K562 (cell line): ENCODE data around the gene HMBS. TPM values are rescaled to one million over a fixed set of nuclear protein-coding genes. Genes with fewer than 3 reads are reported as not detected.

Experiments
- C11orf30 ChIP-seq: fragments of 450-650 bp; IDR thresholded peaks from 2 replicates; pipeline ENCODE4 v1.6.1; 2016; ENCODE audit warnings: low read depth, mild to moderate bottlenecking
- ESRRA ChIP-seq: fragments of 450-650 bp; IDR thresholded peaks from 2 replicates; pipeline ENCODE4 v1.6.1; 2014; ENCODE audit warnings: low read depth, mild to moderate bottlenecking, moderate library complexity, borderline replicate concordance
- KLF6 ChIP-seq: fragments of 250-450 bp; sonication (Bioruptor Pico); IDR thresholded peaks from 2 replicates; pipeline ENCODE4 v1.4.0; 2020; ENCODE audit warnings: mild to moderate bottlenecking, moderate library complexity, borderline replicate concordance
- MAFK ChIP-seq: IDR thresholded peaks from 2 replicates; pipeline ENCODE4 v1.6.1; 2011; ENCODE audit warnings: low read length, improper control_type of control experiment
- MCM5 ChIP-seq: fragments of 450-650 bp; IDR thresholded peaks from 2 replicates; pipeline ENCODE4 v1.6.1; 2016; ENCODE audit warnings: low read depth
- PHF8 ChIP-seq: fragments of 200-600 bp; sonication (generic); IDR thresholded peaks from 2 replicates; pipeline ENCODE4 v1.6.1; 2012; ENCODE audit warnings: mixed run types, mild to moderate bottlenecking, inconsistent platforms, low read length, moderate library complexity, borderline replicate concordance
- SIN3B ChIP-seq: fragments of 450-650 bp; IDR thresholded peaks from 2 replicates; pipeline ENCODE4 v1.6.1; 2017; ENCODE audit warnings: low read depth, mild to moderate bottlenecking, moderate library complexity
- U2AF1 ChIP-seq: fragments of 200-400 bp; formaldehyde crosslinking; optimal IDR thresholded peaks from 2 replicates; pipeline ENCODE3; 2017; ENCODE audit warnings: mild to moderate bottlenecking, low read depth, low read length, moderate library complexity
- ZNF143 ChIP-seq: sonication (generic); formaldehyde crosslinking; IDR thresholded peaks from 2 replicates; pipeline ENCODE4 v1.9.0; 2022; ENCODE audit warnings: mild to moderate bottlenecking, missing genetic modification reagents
- ZNF75A ChIP-seq: fragments of 450-650 bp; formaldehyde crosslinking; IDR thresholded peaks from 2 replicates; pipeline ENCODE4 v1.4.0; 2020; ENCODE audit warnings: mild to moderate bottlenecking
- ZNF764 ChIP-seq: fragments of 250-450 bp; sonication (Bioruptor Pico); IDR thresholded peaks from 2 replicates; pipeline ENCODE4 v1.4.0; 2020; ENCODE audit warnings: low read depth, mild to moderate bottlenecking, moderate library complexity
- ZSCAN32 ChIP-seq: fragments of 450-650 bp; formaldehyde crosslinking; IDR thresholded peaks from 2 replicates; pipeline ENCODE4 v1.4.0; 2020; ENCODE audit warnings: mild to moderate bottlenecking, moderate library complexity
- polyA plus RNA-seq, 8 experiments: library from polyadenylated mRNA; depleted of rRNA in 4 of 8; stranded (reverse) in 5 of 8; unstranded in 3 of 8; fragments of >200 nt; fragmentation: Nextera tagmentation in 2 of 8; fragmentation: Illumina TruSeq in 1 of 8; extraction: Ambion mirVana in 2 of 8; extraction: Trizol in 1 of 8; gene quantifications; 2 replicates each; pipeline versions ENCODE4 v1.2.1 to v1.2.3, GENCODE V29; 2011 to 2014; ENCODE audit warnings: inconsistent platforms in 1 of 8, missing spikeins in 1 of 8
- total RNA-seq, 7 experiments: library from RNA; depleted of rRNA in 6 of 7; stranded (reverse); fragments of >200 nt in 6 of 7; fragmentation: Illumina TruSeq in 2 of 7; extraction: Trizol in 2 of 7; gene quantifications; 2 replicates each; pipeline versions ENCODE4 v1.2.1 to v1.2.3, GENCODE V29; 2011 to 2021; ENCODE audit warnings: low replicate concordance in 1 of 7
- TF ChIP-seq, protein P1 (sequence below): fragments of 450-650 bp; IDR thresholded peaks from 2 replicates; pipeline ENCODE4 v1.6.1; 2016; ENCODE audit warnings: mild to moderate bottlenecking, moderate library complexity
- TF ChIP-seq, protein P2 (sequence below): IDR thresholded peaks from 3 replicates; pipeline ENCODE4 v1.6.1; 2011; ENCODE audit warnings: borderline replicate concordance, mild to moderate bottlenecking, moderate library complexity; ENCODE audit not compliant: insufficient read length; ENCODE audit errors: extremely low read depth

HMBS gene
- total and polyA plus RNA-seq, 9 of the 15 experiments (the other 6 are each of a cell fraction or from before 2014, with no cell fraction given) = 56.9 to 385 (median 286) TPM

DNA sequence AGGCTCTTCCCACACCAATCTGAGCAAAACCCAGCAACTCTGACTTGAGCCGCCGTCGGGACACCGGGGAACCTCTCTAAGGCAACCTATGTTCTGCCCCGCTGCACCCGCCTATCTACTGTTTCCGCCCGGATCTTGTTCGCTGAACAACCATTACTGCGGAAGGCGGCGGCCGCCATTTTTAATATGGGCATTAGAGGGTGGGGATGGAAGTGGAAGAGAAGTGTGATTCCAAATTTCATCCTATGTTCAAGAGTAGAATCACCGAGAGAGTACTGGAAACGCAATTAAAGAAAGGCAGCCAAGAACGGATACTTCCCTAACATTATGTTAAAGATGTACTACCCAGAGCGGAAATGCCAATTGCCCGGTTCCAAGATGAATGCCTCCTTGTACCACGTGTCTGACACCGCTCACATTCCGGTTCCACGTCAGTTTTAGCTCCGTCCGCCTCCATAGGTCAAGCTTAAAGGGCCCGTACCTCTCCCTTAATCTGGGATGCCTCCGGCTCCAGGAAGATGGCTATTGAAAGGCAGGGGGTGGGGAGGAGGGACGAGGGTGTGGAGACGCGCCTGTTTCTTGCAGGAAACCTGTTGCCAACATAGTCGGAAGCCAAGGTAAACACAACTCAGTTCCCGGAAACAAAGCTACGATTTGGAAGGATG lies 17.2 kb downstream of the HMBS start, which contains the start of gene DPAGT1 (continued):
- TF ChIP-seq SIN3B = no peak; the same call in 1 of the 2 replicates
- TF ChIP-seq ZNF764 (CRISPR knock-in tag) = no peak
- TF ChIP-seq C11orf30 = peak; percentile 79
- TF ChIP-seq KLF6 = peak; percentile 79; the same call in 1 of the 2 replicates
- no peak for TF ChIP-seq ZNF75A
- TF ChIP-seq PHF8 = no peak; the same call in 1 of the 2 replicates
- TF ChIP-seq MAFK = peak; percentile 27; the same call in 1 of the 2 replicates
- TF ChIP-seq, protein P1, sequence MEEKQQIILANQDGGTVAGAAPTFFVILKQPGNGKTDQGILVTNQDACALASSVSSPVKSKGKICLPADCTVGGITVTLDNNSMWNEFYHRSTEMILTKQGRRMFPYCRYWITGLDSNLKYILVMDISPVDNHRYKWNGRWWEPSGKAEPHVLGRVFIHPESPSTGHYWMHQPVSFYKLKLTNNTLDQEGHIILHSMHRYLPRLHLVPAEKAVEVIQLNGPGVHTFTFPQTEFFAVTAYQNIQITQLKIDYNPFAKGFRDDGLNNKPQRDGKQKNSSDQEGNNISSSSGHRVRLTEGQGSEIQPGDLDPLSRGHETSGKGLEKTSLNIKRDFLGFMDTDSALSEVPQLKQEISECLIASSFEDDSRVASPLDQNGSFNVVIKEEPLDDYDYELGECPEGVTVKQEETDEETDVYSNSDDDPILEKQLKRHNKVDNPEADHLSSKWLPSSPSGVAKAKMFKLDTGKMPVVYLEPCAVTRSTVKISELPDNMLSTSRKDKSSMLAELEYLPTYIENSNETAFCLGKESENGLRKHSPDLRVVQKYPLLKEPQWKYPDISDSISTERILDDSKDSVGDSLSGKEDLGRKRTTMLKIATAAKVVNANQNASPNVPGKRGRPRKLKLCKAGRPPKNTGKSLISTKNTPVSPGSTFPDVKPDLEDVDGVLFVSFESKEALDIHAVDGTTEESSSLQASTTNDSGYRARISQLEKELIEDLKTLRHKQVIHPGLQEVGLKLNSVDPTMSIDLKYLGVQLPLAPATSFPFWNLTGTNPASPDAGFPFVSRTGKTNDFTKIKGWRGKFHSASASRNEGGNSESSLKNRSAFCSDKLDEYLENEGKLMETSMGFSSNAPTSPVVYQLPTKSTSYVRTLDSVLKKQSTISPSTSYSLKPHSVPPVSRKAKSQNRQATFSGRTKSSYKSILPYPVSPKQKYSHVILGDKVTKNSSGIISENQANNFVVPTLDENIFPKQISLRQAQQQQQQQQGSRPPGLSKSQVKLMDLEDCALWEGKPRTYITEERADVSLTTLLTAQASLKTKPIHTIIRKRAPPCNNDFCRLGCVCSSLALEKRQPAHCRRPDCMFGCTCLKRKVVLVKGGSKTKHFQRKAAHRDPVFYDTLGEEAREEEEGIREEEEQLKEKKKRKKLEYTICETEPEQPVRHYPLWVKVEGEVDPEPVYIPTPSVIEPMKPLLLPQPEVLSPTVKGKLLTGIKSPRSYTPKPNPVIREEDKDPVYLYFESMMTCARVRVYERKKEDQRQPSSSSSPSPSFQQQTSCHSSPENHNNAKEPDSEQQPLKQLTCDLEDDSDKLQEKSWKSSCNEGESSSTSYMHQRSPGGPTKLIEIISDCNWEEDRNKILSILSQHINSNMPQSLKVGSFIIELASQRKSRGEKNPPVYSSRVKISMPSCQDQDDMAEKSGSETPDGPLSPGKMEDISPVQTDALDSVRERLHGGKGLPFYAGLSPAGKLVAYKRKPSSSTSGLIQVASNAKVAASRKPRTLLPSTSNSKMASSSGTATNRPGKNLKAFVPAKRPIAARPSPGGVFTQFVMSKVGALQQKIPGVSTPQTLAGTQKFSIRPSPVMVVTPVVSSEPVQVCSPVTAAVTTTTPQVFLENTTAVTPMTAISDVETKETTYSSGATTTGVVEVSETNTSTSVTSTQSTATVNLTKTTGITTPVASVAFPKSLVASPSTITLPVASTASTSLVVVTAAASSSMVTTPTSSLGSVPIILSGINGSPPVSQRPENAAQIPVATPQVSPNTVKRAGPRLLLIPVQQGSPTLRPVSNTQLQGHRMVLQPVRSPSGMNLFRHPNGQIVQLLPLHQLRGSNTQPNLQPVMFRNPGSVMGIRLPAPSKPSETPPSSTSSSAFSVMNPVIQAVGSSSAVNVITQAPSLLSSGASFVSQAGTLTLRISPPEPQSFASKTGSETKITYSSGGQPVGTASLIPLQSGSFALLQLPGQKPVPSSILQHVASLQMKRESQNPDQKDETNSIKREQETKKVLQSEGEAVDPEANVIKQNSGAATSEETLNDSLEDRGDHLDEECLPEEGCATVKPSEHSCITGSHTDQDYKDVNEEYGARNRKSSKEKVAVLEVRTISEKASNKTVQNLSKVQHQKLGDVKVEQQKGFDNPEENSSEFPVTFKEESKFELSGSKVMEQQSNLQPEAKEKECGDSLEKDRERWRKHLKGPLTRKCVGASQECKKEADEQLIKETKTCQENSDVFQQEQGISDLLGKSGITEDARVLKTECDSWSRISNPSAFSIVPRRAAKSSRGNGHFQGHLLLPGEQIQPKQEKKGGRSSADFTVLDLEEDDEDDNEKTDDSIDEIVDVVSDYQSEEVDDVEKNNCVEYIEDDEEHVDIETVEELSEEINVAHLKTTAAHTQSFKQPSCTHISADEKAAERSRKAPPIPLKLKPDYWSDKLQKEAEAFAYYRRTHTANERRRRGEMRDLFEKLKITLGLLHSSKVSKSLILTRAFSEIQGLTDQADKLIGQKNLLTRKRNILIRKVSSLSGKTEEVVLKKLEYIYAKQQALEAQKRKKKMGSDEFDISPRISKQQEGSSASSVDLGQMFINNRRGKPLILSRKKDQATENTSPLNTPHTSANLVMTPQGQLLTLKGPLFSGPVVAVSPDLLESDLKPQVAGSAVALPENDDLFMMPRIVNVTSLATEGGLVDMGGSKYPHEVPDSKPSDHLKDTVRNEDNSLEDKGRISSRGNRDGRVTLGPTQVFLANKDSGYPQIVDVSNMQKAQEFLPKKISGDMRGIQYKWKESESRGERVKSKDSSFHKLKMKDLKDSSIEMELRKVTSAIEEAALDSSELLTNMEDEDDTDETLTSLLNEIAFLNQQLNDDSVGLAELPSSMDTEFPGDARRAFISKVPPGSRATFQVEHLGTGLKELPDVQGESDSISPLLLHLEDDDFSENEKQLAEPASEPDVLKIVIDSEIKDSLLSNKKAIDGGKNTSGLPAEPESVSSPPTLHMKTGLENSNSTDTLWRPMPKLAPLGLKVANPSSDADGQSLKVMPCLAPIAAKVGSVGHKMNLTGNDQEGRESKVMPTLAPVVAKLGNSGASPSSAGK = no peak; the same call in 1 of the 2 replicates
- no peak for TF ChIP-seq ZSCAN32 (CRISPR knock-in tag)
- TF ChIP-seq U2AF1 = no peak
- TF ChIP-seq ZNF143 (CRISPR knock-in tag) = no peak
- TF ChIP-seq MCM5 = no peak
- TF ChIP-seq ESRRA = peak; percentile 40; the same call in 1 of the 2 replicates
- TF ChIP-seq, protein P2, sequence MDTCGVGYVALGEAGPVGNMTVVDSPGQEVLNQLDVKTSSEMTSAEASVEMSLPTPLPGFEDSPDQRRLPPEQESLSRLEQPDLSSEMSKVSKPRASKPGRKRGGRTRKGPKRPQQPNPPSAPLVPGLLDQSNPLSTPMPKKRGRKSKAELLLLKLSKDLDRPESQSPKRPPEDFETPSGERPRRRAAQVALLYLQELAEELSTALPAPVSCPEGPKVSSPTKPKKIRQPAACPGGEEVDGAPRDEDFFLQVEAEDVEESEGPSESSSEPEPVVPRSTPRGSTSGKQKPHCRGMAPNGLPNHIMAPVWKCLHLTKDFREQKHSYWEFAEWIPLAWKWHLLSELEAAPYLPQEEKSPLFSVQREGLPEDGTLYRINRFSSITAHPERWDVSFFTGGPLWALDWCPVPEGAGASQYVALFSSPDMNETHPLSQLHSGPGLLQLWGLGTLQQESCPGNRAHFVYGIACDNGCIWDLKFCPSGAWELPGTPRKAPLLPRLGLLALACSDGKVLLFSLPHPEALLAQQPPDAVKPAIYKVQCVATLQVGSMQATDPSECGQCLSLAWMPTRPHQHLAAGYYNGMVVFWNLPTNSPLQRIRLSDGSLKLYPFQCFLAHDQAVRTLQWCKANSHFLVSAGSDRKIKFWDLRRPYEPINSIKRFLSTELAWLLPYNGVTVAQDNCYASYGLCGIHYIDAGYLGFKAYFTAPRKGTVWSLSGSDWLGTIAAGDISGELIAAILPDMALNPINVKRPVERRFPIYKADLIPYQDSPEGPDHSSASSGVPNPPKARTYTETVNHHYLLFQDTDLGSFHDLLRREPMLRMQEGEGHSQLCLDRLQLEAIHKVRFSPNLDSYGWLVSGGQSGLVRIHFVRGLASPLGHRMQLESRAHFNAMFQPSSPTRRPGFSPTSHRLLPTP = no peak
